HG03342 (cell line): ENCODE measurements around the gene SLC35F2.
"Not testable (repeated sequence)": the region's sequence is repeated elsewhere in the genome, so short reads cannot be mapped to it uniquely, and the experiment has no call there.

Experiments
- ATAC-seq: cut with Tn5 transposase; IDR thresholded peaks from one replicate; pipeline ENCODE4 v1.9.1; 2021; ENCODE audit warnings: mild to moderate bottlenecking, moderate library complexity; ENCODE audit not compliant: unreplicated experiment

Gene SLC35F2, protein sequence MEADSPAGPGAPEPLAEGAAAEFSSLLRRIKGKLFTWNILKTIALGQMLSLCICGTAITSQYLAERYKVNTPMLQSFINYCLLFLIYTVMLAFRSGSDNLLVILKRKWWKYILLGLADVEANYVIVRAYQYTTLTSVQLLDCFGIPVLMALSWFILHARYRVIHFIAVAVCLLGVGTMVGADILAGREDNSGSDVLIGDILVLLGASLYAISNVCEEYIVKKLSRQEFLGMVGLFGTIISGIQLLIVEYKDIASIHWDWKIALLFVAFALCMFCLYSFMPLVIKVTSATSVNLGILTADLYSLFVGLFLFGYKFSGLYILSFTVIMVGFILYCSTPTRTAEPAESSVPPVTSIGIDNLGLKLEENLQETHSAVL

DNA sequence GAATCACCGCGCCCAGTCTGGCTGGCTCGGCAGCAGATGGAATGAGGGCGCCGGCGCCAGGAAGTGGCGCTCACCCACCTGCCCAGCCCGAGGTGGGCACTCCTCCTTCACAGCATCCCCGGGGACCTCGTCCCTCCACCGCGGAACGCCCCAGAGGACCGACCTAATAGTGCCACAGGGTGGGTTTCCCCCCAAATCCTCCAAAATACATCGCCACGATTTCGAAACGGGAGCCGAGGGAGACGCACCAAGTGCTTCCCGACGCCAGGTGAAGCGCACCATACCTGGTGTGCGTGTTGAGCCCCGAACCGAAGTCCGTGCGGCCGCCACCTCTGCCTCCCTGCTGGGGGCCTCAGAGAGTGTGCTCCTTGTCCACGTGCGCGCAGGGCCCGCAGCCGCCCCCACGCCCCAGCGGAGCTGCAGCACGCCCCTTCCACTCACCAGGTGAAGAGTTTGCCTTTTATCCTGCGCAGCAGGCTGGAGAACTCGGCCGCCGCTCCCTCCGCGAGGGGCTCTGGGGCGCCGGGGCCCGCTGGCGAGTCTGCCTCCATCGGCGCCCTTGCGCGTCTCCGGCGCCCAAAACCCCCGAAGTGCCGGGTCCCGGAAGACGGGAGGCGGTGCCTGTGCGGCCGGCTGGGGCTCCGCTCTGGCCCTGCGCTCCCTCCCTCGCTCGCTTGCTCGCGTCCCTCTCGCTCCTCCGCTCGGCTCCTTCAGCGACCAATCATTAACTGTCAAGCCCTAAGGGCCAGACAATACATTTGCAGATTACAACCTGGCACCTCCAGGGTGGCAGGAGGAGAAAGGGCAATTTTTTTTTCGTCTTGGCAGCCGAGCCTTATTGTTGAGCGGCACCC, at the start of gene SLC35F2:
Gene SLC35F2, minus strand, starts transcription at position 571 of the 854 bp plus-strand sequence. Its CDS starts 20 bp downstream, at position 551.
- peak; percentile 94 for ATAC-seq

DNA sequence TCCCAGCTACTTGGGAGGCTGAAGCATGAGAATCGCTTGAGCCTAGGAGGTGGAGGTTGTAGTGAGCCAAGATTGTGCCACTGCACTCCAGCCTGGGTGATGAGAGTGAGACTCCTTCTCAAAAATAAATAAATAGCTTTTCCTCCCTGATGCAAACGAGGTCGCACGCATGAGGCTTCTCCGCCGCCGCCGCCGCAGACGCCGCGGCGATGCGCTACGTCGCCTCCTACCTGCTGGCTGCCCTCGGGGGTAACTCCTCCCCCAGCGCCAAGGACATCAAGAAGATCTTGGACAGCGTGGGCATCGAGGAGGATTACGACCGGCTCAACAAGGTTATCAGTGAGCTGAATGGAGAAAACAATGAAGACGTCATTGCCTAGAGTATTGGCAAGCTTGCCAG, 49.6 kb upstream of the SLC35F2 start:
- ATAC-seq: no peak

DNA sequence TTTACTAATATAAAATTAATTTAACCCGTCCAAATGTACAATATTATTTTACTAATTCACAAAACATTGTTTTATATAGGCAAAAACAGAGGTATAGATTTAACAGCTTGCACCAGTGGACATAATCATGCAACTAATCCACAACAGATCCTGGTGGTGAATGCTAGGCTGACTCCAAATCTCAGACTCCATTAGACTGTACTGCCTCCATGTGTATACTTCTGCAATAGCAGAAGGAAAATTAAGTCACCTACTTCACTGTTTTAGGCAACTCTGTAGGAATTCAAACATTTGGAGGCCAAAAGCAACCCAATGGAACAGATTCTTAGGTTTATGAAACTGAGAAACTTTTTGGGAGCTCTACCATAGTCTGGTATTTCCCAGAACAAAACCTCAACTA, 39.7 kb upstream of the SLC35F2 start:
- peak; percentile 84 for ATAC-seq

DNA sequence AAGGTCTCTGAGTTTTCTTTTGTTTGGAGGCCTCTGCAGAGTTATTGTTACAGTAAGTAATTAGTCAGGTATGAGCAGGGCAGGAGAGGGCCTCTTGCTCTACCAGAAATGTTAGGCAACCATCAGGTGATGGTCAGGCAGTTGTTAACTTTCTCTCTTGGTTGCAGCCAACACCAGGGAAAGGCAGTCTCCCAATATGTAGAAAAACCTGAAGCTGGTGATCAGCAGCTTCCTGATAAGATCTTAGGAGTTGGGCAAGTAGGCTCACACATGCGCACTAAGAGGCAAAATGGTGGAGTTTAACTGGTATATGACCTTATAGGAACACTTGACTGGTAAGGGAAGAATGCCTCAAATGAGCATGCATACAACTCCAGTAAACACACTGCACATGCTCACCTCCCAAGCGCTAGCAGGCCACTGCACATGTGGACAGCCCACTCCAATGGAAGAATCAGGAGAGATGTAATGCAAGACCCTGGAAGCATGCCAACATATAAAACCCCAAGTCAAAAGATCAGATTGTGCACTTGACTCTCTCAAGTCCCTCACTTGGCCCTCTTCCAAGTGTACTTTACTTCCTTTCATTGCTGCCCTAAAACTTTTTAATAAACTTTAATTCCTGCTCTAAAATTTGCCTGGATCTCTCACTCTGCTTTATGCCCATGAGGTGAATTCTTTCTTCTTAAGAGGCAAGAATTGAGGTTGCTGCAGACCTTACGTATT, 23.7 kb upstream of the SLC35F2 start:
- no peak for ATAC-seq

DNA sequence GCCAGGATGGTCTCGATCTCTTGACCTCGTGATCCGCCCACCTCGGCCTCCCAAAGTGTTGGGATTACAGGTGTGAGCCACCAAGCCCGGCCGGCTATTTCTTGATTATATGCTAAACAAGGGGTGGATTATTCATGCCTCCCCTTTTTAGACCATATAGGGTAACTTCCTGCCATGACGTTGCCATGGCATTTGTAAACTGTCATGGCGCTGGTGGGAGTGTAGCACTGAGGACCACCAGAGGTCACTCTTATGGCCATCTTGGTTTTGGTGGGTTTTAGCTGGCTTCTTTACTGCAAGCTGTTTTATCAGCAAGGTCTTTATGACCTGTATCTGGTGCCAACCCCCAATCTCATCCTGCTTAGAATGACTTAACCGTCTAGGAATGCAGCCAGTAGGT, 22.9 kb upstream of the SLC35F2 start:
- not testable (repeated sequence) for ATAC-seq

DNA sequence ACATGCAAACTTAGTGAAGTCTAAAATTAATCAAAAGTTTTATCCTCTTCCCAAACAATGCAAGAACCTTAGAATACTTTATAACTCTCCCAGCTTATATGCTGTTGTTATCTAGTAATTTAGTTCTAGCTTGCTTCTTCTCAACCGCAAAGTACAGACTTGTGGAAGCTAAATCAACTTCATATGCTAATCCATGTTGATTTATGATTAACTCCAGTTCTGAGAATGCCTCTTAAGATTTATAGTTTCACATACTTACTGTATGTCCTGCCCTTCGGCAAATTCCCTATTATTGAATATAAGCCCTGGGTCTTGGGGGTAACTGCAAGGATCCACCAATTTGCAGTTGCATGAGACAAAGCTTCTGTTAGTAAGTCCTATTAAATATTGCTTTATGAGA, 17.6 kb upstream of the SLC35F2 start:
- no peak for ATAC-seq

DNA sequence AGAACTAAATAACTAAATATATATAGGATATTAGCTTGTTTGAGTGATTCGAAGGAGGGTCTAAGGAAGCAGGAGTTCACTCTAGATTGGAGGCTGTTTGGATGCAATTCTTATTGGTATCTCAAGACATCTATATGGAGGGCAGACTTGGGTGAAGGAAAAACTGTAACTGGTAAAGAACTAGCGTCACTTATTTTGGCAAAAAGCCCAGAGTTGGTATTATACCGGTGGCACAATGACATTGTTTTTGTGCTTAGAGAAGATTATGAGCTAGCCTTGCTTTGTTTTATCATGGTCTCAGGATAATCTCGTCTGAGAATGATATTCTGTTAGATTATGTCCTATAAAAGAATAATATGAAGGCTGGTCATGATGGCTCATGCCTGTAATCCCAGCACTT, 6.0 kb upstream of the SLC35F2 start:
- no peak for ATAC-seq

DNA sequence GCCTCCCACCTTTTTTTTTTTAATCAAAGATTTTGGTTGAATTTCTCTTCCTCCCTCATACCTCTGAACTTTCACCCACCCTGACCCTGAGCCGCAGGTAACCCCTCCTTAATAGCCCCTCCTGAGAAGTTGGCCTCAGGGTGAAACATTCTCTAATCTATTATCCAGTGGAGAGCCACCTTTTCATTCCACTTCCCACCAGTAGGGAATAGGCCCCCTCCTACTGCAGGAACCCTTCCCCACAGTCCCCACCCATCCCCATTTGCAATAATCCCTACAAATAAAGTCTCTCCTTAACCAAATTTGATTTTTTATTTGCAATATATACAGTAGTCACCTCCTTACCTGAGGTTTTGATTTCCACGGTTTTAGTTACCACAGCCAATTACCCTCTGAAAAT, 2.1 kb upstream of the SLC35F2 start:
- ATAC-seq: no peak

DNA sequence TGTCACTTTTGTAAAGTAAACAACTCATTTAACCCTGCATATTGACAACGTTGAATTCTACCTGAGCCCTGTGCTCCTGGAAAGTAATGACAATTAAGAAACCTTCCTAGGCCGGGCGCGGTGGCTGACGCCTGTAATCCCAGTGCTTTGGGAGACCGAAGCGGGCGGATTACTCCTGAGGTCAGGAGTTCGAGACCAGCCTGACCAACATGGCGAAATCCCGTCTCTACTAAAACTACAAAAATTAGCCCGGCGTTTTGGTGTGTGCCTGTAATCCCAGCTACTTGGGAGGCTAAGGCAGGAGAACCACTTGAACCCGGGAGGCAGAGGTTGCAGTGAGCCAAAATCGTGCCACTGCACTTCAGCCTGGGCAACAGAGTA, 1.6 kb upstream of the SLC35F2 start:
- not testable (repeated sequence) for ATAC-seq

DNA sequence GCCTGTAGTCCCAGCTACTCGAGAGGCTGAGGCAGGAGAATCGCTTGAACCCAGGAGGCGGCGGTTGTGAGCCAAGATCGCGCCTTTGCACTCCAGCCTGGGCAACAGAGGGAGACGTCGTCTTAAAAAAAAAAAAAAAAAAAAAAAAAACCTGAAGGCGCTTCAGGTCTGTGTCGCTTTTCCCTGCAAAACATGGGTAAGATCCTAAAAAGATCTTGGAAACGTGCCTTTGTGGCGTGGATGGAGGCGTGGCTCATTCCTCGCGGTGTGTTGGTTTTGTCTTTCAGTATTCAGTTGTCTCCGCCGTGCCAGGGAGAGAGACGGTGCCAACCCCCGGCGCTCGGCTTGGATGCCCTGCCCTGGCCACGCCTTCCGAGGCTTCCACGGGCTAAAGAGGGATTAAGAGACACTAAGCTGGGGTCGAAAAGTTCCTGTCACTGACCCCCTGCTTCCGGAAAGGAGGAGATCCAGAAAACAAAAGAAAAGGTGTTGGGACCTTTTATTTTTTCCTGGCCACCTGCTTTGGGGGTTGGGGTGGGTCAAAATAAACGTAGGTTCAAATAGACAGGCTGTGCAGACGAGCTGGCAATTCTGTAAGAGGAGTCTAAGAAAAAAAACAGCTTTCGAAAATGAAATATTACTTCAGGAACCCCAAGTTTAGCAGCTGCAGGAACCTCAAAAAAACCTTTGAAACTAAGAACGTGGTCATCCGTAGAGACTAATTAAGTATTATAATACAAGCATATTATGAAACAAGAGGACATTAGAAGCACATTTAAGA, 1.1 kb upstream of the SLC35F2 start:
- ATAC-seq: no peak

DNA sequence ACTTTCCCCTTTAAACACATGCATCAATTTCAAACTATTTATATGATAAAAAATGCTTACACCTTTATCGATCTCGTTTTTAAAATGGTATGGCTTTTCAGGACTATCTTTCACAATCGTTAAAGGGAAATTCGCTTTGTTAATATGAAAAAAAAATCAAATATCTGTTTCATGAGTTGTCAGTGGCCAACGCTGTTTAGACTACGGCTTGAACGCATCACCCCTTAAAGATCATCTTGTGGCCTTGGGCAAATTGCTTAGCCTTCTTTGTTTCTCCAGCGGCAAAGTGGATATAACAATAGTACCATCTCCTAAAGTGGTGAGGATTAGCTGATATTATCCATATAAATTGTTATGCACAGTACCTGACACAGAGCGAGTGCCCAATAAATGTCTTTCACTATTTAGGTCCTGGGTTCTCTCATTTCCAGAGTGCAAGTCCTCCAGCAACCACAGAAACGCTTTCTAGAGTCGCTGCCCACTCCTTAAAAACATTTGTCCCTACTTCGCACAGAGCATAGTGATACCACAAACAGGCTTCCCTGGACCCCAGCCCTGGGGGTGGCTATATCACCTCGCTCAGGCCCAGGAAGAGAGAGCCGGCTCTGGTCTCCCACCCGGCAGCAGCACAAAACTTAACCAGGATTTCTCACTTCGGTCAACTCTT, 904 bp downstream of the SLC35F2 start:
- ATAC-seq: no peak

DNA sequence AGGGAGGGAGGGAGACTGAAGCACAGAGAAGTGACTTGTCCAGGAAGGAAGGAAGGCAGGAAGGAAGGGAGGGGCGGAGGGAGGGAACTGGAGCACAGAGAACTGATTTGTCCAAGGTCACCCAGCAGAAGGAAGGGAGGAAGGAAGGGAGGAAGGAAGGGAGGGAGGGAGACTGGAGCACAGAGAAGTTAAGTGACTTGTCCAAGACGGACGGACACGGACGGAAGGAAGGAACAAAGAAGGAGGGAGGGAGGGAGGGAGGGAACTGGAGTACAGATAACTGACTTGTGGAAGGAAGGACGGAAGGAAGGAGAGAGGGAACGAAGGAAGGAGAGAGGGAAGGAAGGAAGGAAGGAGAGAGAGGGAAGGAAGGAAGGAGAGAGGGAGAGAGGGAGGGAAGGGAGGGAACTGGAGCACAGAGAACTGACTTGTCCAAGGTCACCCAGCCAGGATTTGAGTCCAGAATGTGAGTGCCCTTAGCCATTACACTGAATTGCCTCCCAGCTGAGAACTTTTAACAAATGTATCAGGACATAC, 1.5 kb downstream of the SLC35F2 start:
- no peak for ATAC-seq

DNA sequence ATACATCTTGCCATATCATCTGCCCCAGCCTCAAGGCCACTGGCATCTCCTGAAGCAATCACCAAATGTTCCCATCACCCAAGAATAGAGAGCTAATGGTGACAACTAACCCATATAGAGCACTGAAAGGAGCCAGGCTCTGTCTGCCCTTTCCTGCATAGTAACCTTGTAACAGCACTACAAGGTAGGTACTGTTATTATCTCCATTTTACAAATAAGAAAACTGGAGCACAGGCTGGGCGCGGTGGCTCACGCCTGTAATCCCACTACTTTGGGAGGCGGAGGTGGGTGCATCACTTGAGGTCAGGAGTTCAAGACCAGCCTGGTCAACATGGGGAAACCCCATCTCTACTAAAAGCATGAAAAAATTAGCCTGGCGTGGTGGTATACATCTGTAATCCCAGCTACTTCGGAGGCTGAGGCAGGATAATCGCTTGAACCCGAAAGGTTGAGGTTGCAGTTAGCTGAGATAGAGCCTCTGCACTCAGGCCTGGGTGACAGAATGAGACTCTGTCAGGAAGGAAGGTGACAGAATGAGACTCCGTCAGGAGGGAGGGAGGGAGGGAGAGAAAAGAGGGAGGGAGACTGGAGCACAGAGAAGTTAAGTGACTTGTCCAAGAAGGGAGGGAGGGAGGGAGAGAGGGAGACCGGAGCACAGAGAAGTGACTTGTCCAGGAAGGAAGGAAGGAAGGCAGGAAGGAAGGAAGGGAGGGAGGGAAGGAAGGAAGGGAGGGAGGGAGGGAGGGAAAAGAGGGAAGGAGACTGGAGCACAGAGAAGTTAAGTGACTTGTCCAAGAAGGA, 2.2 kb downstream of the SLC35F2 start:
- ATAC-seq: no peak

DNA sequence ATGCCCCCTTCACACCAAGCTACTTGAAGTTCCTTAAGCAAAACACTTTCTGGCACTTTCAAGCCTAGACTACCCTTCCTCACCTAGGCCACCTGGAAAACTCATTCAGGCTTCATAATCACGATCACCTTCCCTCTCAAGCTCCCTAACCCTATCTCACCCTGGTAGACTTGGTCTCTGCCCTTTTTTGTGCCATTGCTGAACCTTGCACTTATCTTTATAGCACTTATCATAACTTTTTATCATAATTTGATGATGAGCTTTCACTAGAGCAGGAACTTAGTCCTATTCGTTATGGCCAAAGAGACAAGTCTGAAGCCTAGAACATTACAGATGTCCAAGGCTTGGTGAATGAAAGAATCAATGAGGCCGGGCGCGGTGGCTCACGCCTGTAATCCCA, 5.5 kb downstream of the SLC35F2 start:
- no peak for ATAC-seq

DNA sequence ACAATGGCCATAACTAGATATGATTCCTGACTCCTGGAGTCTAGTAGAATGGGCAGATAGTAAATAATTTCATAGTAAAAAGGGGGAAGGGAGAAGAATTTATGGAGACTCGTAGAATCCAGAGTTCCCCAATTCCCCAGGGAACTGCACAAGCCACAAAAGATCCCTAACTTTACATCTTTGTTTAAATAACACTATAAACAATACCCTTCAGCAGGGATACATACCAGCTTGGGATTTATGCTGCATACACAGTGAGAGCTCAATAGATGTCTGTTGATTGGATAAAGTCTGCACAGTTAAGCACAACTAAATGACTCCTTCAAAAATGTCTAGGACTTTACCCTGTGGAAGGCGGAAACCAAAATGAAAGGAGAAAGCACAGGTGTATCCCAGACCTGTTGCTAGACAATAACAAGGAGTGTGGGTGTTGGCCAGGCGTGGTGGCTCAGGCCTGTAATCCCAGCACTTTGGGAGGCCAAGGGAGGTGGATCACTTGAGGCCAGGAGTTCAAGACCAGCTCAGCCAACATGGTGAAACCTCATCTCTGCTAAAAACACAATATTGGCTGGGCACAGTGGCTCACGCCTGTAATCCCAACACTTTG, 6.8 kb downstream of the SLC35F2 start:
- ATAC-seq: no peak

DNA sequence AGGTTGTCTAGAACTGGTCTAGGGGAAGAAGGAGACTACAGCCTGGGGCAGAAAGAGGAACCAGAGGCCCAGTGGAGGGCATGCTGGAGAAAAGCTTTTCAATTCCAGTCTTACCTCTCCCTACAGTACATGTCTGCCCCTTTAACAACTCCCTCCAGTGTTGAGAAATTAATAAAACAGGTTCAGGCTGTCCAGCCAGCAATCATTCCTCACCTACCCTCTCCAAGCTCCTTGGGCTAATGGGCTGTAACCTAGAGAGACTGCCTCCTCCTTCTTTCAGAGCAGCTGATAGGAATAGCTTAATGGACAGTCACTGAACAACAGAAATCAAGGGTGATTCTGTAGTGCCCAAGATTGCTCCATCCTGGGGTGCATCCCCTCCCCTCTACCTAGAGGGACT, 8.8 kb downstream of the SLC35F2 start:
- no peak for ATAC-seq

DNA sequence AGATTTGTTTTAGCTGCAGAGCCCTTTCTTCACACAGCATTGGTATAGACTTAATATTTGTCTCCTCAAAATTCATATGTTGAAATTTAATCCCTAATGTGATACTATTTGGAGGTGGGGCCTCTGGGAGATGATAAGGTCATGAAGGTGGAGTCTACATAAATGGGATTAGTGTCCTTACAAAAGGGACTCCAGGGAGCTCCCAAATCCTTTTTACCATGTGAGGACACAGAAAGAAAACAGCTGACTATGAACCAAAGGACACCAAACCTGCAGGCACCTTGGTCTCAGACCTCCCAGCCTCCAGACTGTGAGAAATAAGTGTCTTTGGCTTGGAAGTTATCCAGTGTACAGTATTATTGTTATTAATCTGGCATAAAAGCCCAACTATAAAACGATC, 10.2 kb downstream of the SLC35F2 start:
- ATAC-seq: no peak

DNA sequence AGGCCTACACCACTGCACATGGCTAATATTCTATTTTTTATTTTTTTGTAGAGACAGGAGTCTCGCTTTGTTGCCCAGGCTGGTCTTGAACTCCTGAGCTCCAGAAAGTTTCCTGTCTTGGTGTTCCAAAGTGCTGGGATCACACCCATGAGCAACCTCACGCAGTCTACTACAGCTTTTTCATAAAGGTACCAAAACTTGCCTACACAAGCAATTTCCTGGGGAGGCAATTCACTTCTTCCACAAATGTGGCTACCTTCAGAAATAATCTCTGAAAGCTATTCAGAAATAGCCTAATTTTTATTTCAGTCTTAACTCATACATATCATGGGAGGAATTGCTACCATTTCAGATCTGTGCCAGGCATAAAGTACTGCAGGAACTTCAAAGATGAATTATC, 11.4 kb downstream of the SLC35F2 start:
- no peak for ATAC-seq

DNA sequence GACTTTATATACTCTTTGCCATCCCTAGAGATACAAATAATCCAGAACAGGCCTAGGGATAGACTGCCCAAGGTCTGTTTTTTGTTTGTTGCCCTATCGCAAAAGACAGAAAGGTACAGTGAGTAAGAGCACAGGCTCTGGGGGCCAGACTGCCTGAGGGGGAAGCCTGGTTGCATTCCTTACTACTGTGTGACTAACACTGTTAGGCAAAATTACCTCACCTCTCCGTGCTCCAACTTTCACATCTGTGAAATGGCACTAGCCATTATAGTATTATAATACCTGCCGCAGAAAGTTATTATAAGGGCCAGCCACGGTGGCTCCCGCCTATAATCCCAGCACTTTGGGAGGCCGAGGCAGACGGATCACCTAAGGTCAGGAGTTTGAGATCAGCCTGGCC, 14.5 kb downstream of the SLC35F2 start:
- ATAC-seq: no peak
